Gastroesophageal sphincter (tissue), 3 donors: ENCODE measurements around the gene TDRKH.

Experiments
- EP300 ChIP-seq: sonication (generic); formaldehyde crosslinking; IDR thresholded peaks from one replicate; pipeline ENCODE4 v1.6.1; 2017; ENCODE audit warnings: antibody characterized with exemption, mild to moderate bottlenecking
- POLR2A ChIP-seq, 2 donors: fragments of 450-650 bp; IDR thresholded peaks; one replicate each; pipeline ENCODE4 v1.6.1; 2017; ENCODE audit warnings: antibody characterized with exemption in 2 of 2, mild to moderate bottlenecking in 2 of 2, moderate library complexity in 1 of 2
- TF ChIP-seq, protein P1 (sequence below), 4 experiments: fragments of 200-600 bp in 2 of 4; fragments of 450-650 bp in 2 of 4; sonication (generic) in 1 of 4; IDR thresholded peaks; one replicate each; pipeline ENCODE4 v1.5.1; 2017 to 2019; ENCODE audit warnings: antibody characterized with exemption in 4 of 4, mild to moderate bottlenecking in 2 of 4, moderate library complexity in 2 of 4

DNA sequence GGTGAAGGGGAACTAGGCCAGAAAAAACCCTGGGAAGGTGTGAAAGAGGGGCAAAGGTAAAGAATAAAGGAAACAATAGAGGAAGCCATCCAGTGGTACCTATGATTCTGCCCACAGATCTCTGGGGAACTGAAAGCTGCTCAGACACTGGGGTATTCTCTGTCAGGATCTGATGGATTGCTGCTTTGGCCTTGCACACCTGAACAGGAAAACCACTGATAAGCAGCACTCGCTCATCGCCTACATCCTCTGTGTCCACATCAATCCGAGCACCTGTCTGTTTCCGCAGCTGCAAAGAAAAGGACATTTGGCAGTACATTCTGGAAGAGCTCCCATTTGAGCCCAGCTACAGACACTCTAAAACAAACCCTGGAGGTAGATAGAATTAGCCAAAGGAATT is 10.4 kb downstream of the TDRKH start:
- TF ChIP-seq, protein P1, sequence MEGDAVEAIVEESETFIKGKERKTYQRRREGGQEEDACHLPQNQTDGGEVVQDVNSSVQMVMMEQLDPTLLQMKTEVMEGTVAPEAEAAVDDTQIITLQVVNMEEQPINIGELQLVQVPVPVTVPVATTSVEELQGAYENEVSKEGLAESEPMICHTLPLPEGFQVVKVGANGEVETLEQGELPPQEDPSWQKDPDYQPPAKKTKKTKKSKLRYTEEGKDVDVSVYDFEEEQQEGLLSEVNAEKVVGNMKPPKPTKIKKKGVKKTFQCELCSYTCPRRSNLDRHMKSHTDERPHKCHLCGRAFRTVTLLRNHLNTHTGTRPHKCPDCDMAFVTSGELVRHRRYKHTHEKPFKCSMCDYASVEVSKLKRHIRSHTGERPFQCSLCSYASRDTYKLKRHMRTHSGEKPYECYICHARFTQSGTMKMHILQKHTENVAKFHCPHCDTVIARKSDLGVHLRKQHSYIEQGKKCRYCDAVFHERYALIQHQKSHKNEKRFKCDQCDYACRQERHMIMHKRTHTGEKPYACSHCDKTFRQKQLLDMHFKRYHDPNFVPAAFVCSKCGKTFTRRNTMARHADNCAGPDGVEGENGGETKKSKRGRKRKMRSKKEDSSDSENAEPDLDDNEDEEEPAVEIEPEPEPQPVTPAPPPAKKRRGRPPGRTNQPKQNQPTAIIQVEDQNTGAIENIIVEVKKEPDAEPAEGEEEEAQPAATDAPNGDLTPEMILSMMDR (IDR thresholded peaks at IDR 0.05), result no peak
- TF ChIP-seq EP300 (no peak), POLR2A (IDR thresholded peaks at IDR 0.05) (no peak)
